HepG2 (cell line): ENCODE results near the gene SETD1A. TPM values are rescaled to one million over a fixed set of nuclear protein-coding genes. Genes with fewer than 3 reads are reported as not detected.

Source experiments
- ARID2 ChIP-seq: sonication (generic); formaldehyde crosslinking; IDR thresholded peaks from 2 replicates; pipeline ENCODE4 v1.8.1; 2022; ENCODE audit warnings: mild to moderate bottlenecking, missing genetic modification reagents, borderline replicate concordance
- FLYWCH1 ChIP-seq: sonication (generic); formaldehyde crosslinking; IDR thresholded peaks from 2 replicates; pipeline ENCODE4 v1.8.1; 2023; ENCODE audit warnings: mild to moderate bottlenecking, missing genetic modification reagents
- FOXO1 ChIP-seq: sonication (generic); formaldehyde crosslinking; IDR thresholded peaks from 2 replicates; pipeline ENCODE4 v1.4.0; 2020; ENCODE audit warnings: missing genetic modification reagents
- MEF2D ChIP-seq: sonication (generic); formaldehyde crosslinking; IDR thresholded peaks from 2 replicates; pipeline ENCODE4 v1.5.1; 2020; ENCODE audit warnings: mild to moderate bottlenecking, missing genetic modification reagents
- MYC ChIP-seq: sonication (generic); formaldehyde crosslinking; IDR thresholded peaks from 2 replicates; pipeline ENCODE4 v1.9.0; 2021; ENCODE audit warnings: missing genetic modification reagents, borderline replicate concordance
- NONO ChIP-seq, 2 experiments: fragments of 450-650 bp in 1 of 2; sonication (generic) in 1 of 2; formaldehyde crosslinking in 1 of 2; IDR thresholded peaks in 1 of 2; conservative IDR thresholded peaks in 1 of 2; 2 replicates each; pipeline versions ENCODE4 v1.6.1 to v1.8.0; 2017 to 2022; ENCODE audit warnings: mild to moderate bottlenecking in 1 of 2, missing genetic modification reagents in 1 of 2, moderate library complexity in 1 of 2
- RAD21 ChIP-seq: fragments of 450-650 bp; formaldehyde crosslinking; IDR thresholded peaks from 2 replicates; pipeline ENCODE4 v1.5.0; 2020; ENCODE audit warnings: mild to moderate bottlenecking
- RBFOX2 ChIP-seq: fragments of 200-400 bp; formaldehyde crosslinking; IDR thresholded peaks from 2 replicates; pipeline ENCODE4 v1.6.1; 2017; ENCODE audit warnings: low read depth, mild to moderate bottlenecking, low read length
- SIX4 ChIP-seq: sonication (generic); formaldehyde crosslinking; IDR thresholded peaks from 2 replicates; pipeline ENCODE4 v1.4.0; 2020; ENCODE audit warnings: missing genetic modification reagents
- SMAD3 ChIP-seq: sonication (generic); formaldehyde crosslinking; IDR thresholded peaks from 2 replicates; pipeline ENCODE4 v1.4.0; 2020; ENCODE audit warnings: missing genetic modification reagents
- WIZ ChIP-seq: sonication (generic); formaldehyde crosslinking; IDR thresholded peaks from 2 replicates; pipeline ENCODE4 v1.5.1; 2020; ENCODE audit warnings: mild to moderate bottlenecking, missing genetic modification reagents
- ZBTB38 ChIP-seq: sonication (generic); formaldehyde crosslinking; IDR thresholded peaks from 2 replicates; pipeline ENCODE4 v1.5.1; 2020; ENCODE audit warnings: mild to moderate bottlenecking, missing genetic modification reagents
- ZEB1 ChIP-seq: IDR thresholded peaks from 2 replicates; pipeline ENCODE4 v1.6.1; 2012; ENCODE audit warnings: mild to moderate bottlenecking, low read depth, inconsistent platforms; ENCODE audit not compliant: insufficient replicate concordance
- ZMYM4 ChIP-seq: sonication (generic); formaldehyde crosslinking; IDR thresholded peaks from 2 replicates; pipeline ENCODE4 v1.8.1; 2023; ENCODE audit warnings: mild to moderate bottlenecking, missing genetic modification reagents
- ZNF101 ChIP-seq: sonication (generic); formaldehyde crosslinking; IDR thresholded peaks from 2 replicates; pipeline ENCODE4 v1.4.0; 2020; ENCODE audit warnings: mild to moderate bottlenecking, low read depth, missing genetic modification reagents, borderline replicate concordance
- ZNF160 ChIP-seq: sonication (generic); formaldehyde crosslinking; IDR thresholded peaks from 2 replicates; pipeline ENCODE4 v1.8.0; 2022; ENCODE audit warnings: mild to moderate bottlenecking, inconsistent platforms, missing genetic modification reagents
- ZNF329 ChIP-seq: sonication (generic); formaldehyde crosslinking; IDR thresholded peaks from 2 replicates; pipeline ENCODE4 v1.9.0; 2021; ENCODE audit warnings: low read depth, mild to moderate bottlenecking, missing genetic modification reagents
- ZNF350 ChIP-seq: sonication (generic); formaldehyde crosslinking; IDR thresholded peaks from 2 replicates; pipeline ENCODE4 v1.4.0; 2020; ENCODE audit warnings: mild to moderate bottlenecking, low read depth, missing genetic modification reagents, borderline replicate concordance
- ZNF766 ChIP-seq: sonication (generic); formaldehyde crosslinking; IDR thresholded peaks from 2 replicates; pipeline ENCODE4 v1.5.0; 2020; ENCODE audit warnings: missing genetic modification reagents, borderline replicate concordance
- ZNF792 ChIP-seq: IDR thresholded peaks from 2 replicates; pipeline ENCODE4 v1.6.1; 2016
- ZSCAN31 ChIP-seq: sonication (generic); formaldehyde crosslinking; IDR thresholded peaks from 2 replicates; pipeline ENCODE4 v1.5.0; 2020; ENCODE audit warnings: low read depth, mild to moderate bottlenecking, missing genetic modification reagents
- polyA plus RNA-seq, 8 experiments: library from polyadenylated mRNA; depleted of rRNA in 3 of 8; stranded (reverse) in 7 of 8; unstranded in 1 of 8; fragments of >200 nt; fragmentation: Illumina TruSeq in 4 of 8; extraction: Trizol in 4 of 8; gene quantifications; 2 replicates each; pipeline versions ENCODE4 v1.2.1 to v1.2.3, GENCODE V29; 2011 to 2016; ENCODE audit warnings: low read depth in 4 of 8, missing spikeins in 1 of 8, mixed read lengths in 1 of 8; ENCODE audit not compliant: insufficient read depth in 1 of 8
- total RNA-seq, 5 experiments: library from RNA; depleted of rRNA; stranded (reverse); fragments of >200 nt; fragmentation: Illumina TruSeq; extraction: Trizol; gene quantifications; 2 replicates each; pipeline ENCODE4 v1.2.3, GENCODE V29; 2016; ENCODE audit warnings: low read depth in 1 of 5
- TF ChIP-seq, protein P1 (sequence below): sonication (generic); formaldehyde crosslinking; IDR thresholded peaks from 2 replicates; pipeline ENCODE4 v1.5.0; 2020; ENCODE audit warnings: mild to moderate bottlenecking, missing genetic modification reagents
- TF ChIP-seq, protein P2 (sequence below): IDR thresholded peaks from 2 replicates; pipeline ENCODE4 v1.6.1; 2016; ENCODE audit warnings: mild to moderate bottlenecking, missing biosample characterization, missing genetic modification reagents
- TF ChIP-seq, protein P3 (sequence below): sonication (generic); formaldehyde crosslinking; IDR thresholded peaks from 2 replicates; pipeline ENCODE4 v1.4.0; 2020; ENCODE audit warnings: mild to moderate bottlenecking, low read depth, missing genetic modification reagents
- TF ChIP-seq, protein P4 (sequence below): sonication (generic); formaldehyde crosslinking; IDR thresholded peaks from 2 replicates; pipeline ENCODE4 v1.5.0; 2020; ENCODE audit warnings: missing genetic modification reagents, mild to moderate bottlenecking, borderline replicate concordance

SETD1A gene
- total and polyA plus RNA-seq, 2 of the 13 experiments (the other 11 are each of a cell fraction or from before 2014, with no cell fraction given), result 3.8 to 5.6 TPM

DNA sequence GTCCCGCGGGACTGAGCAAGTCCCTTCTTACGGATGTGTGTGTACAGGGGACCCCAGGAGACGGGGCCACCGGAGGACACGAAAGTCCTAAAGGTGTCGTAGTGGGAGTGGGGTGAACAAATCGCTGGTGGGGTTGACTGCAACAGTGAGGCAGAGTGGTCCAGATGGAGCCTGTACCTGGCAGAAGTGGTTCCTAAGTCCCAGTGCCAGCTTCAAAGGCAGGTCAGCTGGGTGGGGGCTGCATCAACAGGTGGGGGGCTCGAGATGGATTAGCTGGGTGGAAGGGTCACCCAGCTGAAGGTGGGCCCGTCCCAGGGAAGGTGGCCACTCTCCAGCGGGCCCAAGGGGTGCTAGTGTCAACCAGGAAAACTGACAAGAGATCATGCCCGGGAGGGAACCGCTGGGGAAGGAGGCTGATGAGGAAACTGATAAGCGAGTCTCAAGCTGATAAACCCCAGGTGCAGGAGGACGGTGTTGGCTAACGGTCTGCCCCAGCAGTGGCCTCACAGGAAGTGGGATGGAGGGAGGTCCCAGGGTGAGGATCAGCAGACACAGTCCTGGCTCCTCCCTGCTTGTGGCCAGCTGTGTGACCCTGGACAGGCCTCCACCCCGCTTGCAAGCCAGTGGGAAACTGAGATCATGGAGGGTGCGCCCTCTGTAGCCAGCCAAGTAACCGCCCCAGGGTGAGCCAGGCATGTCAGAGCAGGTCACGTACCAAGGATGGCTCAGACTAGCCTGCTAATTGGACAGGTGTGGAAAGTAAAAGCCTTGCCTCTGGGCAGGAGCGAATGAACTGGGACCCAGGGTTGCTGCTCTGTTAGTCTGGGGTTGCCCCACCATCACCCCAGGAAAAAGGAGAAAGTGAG lies 7.7 kb upstream of the SETD1A start (continued):
- no peak for TF ChIP-seq ZEB1
- TF ChIP-seq ZBTB38 (CRISPR knock-in tag), result peak; percentile 96
- TF ChIP-seq ZNF101 (CRISPR knock-in tag), result no peak
- no peak for TF ChIP-seq FLYWCH1
- peak; percentile 86 for TF ChIP-seq FOXO1 (CRISPR knock-in tag)
- TF ChIP-seq, protein P1, sequence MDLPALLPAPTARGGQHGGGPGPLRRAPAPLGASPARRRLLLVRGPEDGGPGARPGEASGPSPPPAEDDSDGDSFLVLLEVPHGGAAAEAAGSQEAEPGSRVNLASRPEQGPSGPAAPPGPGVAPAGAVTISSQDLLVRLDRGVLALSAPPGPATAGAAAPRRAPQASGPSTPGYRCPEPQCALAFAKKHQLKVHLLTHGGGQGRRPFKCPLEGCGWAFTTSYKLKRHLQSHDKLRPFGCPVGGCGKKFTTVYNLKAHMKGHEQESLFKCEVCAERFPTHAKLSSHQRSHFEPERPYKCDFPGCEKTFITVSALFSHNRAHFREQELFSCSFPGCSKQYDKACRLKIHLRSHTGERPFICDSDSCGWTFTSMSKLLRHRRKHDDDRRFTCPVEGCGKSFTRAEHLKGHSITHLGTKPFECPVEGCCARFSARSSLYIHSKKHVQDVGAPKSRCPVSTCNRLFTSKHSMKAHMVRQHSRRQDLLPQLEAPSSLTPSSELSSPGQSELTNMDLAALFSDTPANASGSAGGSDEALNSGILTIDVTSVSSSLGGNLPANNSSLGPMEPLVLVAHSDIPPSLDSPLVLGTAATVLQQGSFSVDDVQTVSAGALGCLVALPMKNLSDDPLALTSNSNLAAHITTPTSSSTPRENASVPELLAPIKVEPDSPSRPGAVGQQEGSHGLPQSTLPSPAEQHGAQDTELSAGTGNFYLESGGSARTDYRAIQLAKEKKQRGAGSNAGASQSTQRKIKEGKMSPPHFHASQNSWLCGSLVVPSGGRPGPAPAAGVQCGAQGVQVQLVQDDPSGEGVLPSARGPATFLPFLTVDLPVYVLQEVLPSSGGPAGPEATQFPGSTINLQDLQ (CRISPR knock-in tag), result 0 out of 2 replicates have a peak, but pooled peaks have one; percentile 57
- TF ChIP-seq NONO (IDR thresholded peaks at IDR 0.05), result no peak
- peak; percentile 96 for TF ChIP-seq NONO (CRISPR knock-in tag; conservative IDR thresholded peaks at IDR 0.05)
- TF ChIP-seq ZSCAN31 (CRISPR knock-in tag), result peak; percentile 95
- TF ChIP-seq RAD21, result peak; percentile 37; the same call in 1 of the 2 replicates
- peak; percentile 99 for TF ChIP-seq ZNF792 (CRISPR knock-in tag)
- TF ChIP-seq RBFOX2, result peak; percentile 68
- TF ChIP-seq MYC (CRISPR knock-in tag), result peak; percentile 74; the same call in 1 of the 2 replicates
- peak; percentile 83 for TF ChIP-seq MEF2D (CRISPR knock-in tag)
- TF ChIP-seq, protein P2, sequence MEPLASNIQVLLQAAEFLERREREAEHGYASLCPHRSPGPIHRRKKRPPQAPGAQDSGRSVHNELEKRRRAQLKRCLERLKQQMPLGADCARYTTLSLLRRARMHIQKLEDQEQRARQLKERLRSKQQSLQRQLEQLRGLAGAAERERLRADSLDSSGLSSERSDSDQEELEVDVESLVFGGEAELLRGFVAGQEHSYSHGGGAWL, result peak; percentile 92
- TF ChIP-seq ARID2 (CRISPR knock-in tag), result peak; percentile 88
- peak; percentile 82; the same call in 1 of the 2 replicates for TF ChIP-seq SMAD3 (CRISPR knock-in tag)
- TF ChIP-seq, protein P3, sequence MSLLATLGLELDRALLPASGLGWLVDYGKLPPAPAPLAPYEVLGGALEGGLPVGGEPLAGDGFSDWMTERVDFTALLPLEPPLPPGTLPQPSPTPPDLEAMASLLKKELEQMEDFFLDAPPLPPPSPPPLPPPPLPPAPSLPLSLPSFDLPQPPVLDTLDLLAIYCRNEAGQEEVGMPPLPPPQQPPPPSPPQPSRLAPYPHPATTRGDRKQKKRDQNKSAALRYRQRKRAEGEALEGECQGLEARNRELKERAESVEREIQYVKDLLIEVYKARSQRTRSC, result 0 out of 2 replicates have a peak, but pooled peaks have one; percentile 23
- TF ChIP-seq, protein P4, sequence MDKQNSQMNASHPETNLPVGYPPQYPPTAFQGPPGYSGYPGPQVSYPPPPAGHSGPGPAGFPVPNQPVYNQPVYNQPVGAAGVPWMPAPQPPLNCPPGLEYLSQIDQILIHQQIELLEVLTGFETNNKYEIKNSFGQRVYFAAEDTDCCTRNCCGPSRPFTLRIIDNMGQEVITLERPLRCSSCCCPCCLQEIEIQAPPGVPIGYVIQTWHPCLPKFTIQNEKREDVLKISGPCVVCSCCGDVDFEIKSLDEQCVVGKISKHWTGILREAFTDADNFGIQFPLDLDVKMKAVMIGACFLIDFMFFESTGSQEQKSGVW, result 0 out of 2 replicates have a peak, but pooled peaks have one; percentile 36
- TF ChIP-seq ZNF350, result peak; percentile 84
- peak; percentile 64; the same call in 1 of the 2 replicates for TF ChIP-seq SIX4
- no peak for TF ChIP-seq ZNF160
- TF ChIP-seq ZNF329, result 0 out of 2 replicates have a peak, but pooled peaks have one; percentile 17
- TF ChIP-seq ZMYM4 (CRISPR knock-in tag), result peak; percentile 85
- TF ChIP-seq ZNF766, result no peak; the same call in 1 of the 2 replicates
- TF ChIP-seq WIZ, result peak; percentile 71; the same call in 1 of the 2 replicates
